ENCODE measurements around the gene GPR135. TPM values are rescaled to one million over a fixed set of nuclear protein-coding genes. Genes with fewer than 3 reads are reported as not detected.

GPR135 gene
- total and polyA plus RNA-seq, 8 donors, result 0.93 to 2.0 (median 1.3) TPM

- intact Hi-C loops (cut with DNase I), result no loop called here
- DNase-seq (no peak), ATAC-seq (no peak), FAIRE-seq (no peak)
- no peak overlapping the region for H3K4me3 ChIP-seq
- 64 to 71% methylated on average over 7 of the region's 7 CpGs for WGBS, 2 donors
- no peaks in the 10 kb centered on the region for H3K9me3 ChIP-seq
- H3K4me1 ChIP-seq, result no peaks in the 10 kb centered on the region
- H3K27me3 ChIP-seq, result no peaks in the 10 kb centered on the region
- no peak overlapping the region for H3K27ac ChIP-seq
- TF ChIP-seq CTCF (IDR thresholded peaks at IDR 0.05), result no peak
- H3K36me3 ChIP-seq, result no peaks in the 10 kb centered on the region
Measured at GRCh38 chr14:59422069-59422881, 42.9 kb downstream of the GPR135 start.

- intact Hi-C loops (cut with DNase I), result no loop called here
- Histone ChIP-seq H3K27ac (no peak overlapping the region), H3K9me3 (no peaks in the 10 kb centered on the region), H3K27me3 (no peaks in the 10 kb centered on the region), H3K36me3 (no peaks in the 10 kb centered on the region), H3K4me3 (no peak overlapping the region), H3K4me1 (no peaks in the 10 kb centered on the region)
- DNase-seq (no peak), ATAC-seq (no peak), FAIRE-seq (no peak)
- 55 to 67% methylated on average over 2 of the region's 2 CpGs for WGBS, 2 donors
- no peak for TF ChIP-seq CTCF (IDR thresholded peaks at IDR 0.05)
Measured at GRCh38 chr14:59419303-59419702, 45.9 kb downstream of the GPR135 start.

- no peak for TF ChIP-seq CTCF (IDR thresholded peaks at IDR 0.05)
- H3K36me3 ChIP-seq, result no peaks in the 10 kb centered on the region
- FAIRE-seq, result no peak
- H3K4me1 ChIP-seq, result no peaks in the 10 kb centered on the region
- intact Hi-C loops (cut with DNase I), result no loop called here
- no peaks in the 10 kb centered on the region for H3K27me3 ChIP-seq
- ATAC-seq, result no peak
- 70 to 71% methylated on average over 6 of the region's 6 CpGs for WGBS, 2 donors
- no peak for DNase-seq
- no peaks in the 10 kb centered on the region for H3K9me3 ChIP-seq
- H3K27ac ChIP-seq, result no peak overlapping the region
- no peak overlapping the region for H3K4me3 ChIP-seq
Measured at GRCh38 chr14:59417311-59417710, 47.9 kb downstream of the GPR135 start.

GRCh38 chr14:59415836-59416602, 49.2 kb downstream of the GPR135 start:
- Histone ChIP-seq H3K27me3 (no peaks in the 10 kb centered on the region), H3K9me3 (no peaks in the 10 kb centered on the region)
- intact Hi-C loops (cut with DNase I), result no loop called here

More at GRCh38 chr14:59415836-59416602, 49.2 kb downstream of the GPR135 start:
- no peak for TF ChIP-seq CTCF (IDR thresholded peaks at IDR 0.05)
- no peak for ATAC-seq
- no peak for FAIRE-seq
- Histone ChIP-seq H3K4me1 (no peaks in the 10 kb centered on the region), H3K4me3 (no peak overlapping the region), H3K27ac (no peak overlapping the region), H3K36me3 (no peaks in the 10 kb centered on the region)
- WGBS, 2 donors, result 73 to 85% methylated on average over 5 of the region's 5 CpGs
- DNase-seq, result no peak

Other genes with a start within 250 kb of the GPR135 start
- gene L3HYPDH, start 19.0 kb upstream of the GPR135 start, total RNA-seq, result 10 to 100 TPM in 3 of 6 donors, 1 to 10 TPM in 3; 6.7 to 11.0 (median 8.8) TPM
- 10 to 100 TPM; 17.4 to 20.9 TPM for gene L3HYPDH, start 19.0 kb upstream of the GPR135 start, polyA plus RNA-seq
- 10 to 100 TPM in 5 of 6 donors, 1 to 10 TPM in 1; 7.7 to 20.5 (median 13.9) TPM for gene JKAMP, start 19.1 kb upstream of the GPR135 start, total RNA-seq
- gene JKAMP, start 19.1 kb upstream of the GPR135 start, polyA plus RNA-seq, result 10 to 100 TPM; 10.3 to 32.1 TPM
- gene CCDC175, start 111.4 kb upstream of the GPR135 start, total RNA-seq, result not detected
- gene CCDC175, start 111.4 kb upstream of the GPR135 start, polyA plus RNA-seq, result not detected